ENCODE measurements around the gene LAMA2. TPM values are rescaled to one million over a fixed set of nuclear protein-coding genes. Genes with fewer than 3 reads are reported as not detected.
A peak's percentile ranks its signal among the peaks of the same experiment; 100 is the strongest.

The LAMA2 gene
- total and polyA plus RNA-seq, 2 donors (not counting 3 experiments of a cell fraction or from before 2014, with no cell fraction given) = 0.51 to 0.75 TPM

- Histone ChIP-seq H3K27ac (ENCODE audit: insufficient read depth, low read depth, low read length) (no peak overlapping the region), H3K9ac (replicated peaks; ENCODE audit: extremely low read depth, insufficient read depth, low read length) (no peak overlapping the region), H3K27me3 (ENCODE audit: control insufficient read depth in 2 of 2, insufficient read depth in 2 of 2, low read length in 2 of 2) (no peaks in the 10 kb centered on the region), H3K79me2 (ENCODE audit: control insufficient read depth, insufficient read depth, low read length) (no peaks in the 10 kb centered on the region), H4K20me1 (replicated peaks; ENCODE audit: control insufficient read depth, extremely low read depth, insufficient read depth, low read length) (no peaks in the 10 kb centered on the region), H2AFZ (ENCODE audit: low read depth, low read length) (no peak overlapping the region), H3K4me3 (replicated peaks in 1 of 3; ENCODE audit: insufficient read depth in 1 of 3, low read depth in 1 of 3, low read length in 3 of 3) (no peak overlapping the region), H3K9me1 (replicated peaks; ENCODE audit: control insufficient read depth, extremely low read depth, insufficient read depth, low read length) (no peaks in the 10 kb centered on the region), H3K9me3 (replicated peaks; ENCODE audit: control insufficient read depth, insufficient read depth, low read length) (no peaks in the 10 kb centered on the region), H3K36me3 (ENCODE audit: control insufficient read depth in 2 of 2, extremely low read depth in 1 of 2, insufficient read depth in 2 of 2, low read length in 2 of 2) (no peaks in the 10 kb centered on the region), H3K4me1 (ENCODE audit: control insufficient read depth, extremely low read depth, insufficient read depth, low read length) (no peaks in the 10 kb centered on the region), H3K4me2 (ENCODE audit: insufficient read depth, low read length) (no peak overlapping the region)
- dilution Hi-C loops (cut with MboI; ENCODE audit: extremely low pct_ligation_motif_present, low sequenced_read_pairs) = no loop called here
- FAIRE-seq = no peak
- CTCF ChIA-PET = interaction anchor here (0.8 to 1.4 kb wide), 2 partner anchors 8 to 10 kb away, joined by 3 to 6 read pairs; no protein-coding TSS in a partner anchor
- BruUV-seq (replicated peaks) = no TSS peak
- DNase-seq (ENCODE audit: low read depth, low spot score) = no peak
- TF ChIP-seq CTCF (IDR thresholded peaks at IDR 0.05; ENCODE audit: extremely low read depth in 1 of 2, insufficient read depth in 1 of 2, low read depth in 1 of 2, low read length in 2 of 2) (peak; percentile 6 to 15), MYC (IDR thresholded peaks at IDR 0.05; ENCODE audit: low read depth, low read length) (no peak)
- intact Hi-C loops (cut with micrococcal nuclease) = no loop called here
- POLR2A ChIA-PET = interaction anchor here (0.5 kb wide), 1 partner anchor 35 kb away, joined by 6 read pairs; no protein-coding TSS in a partner anchor
Observed at GRCh38 chr6:129432738-129433137, 549.8 kb downstream of the LAMA2 start.

GRCh38 chr6:129434091-129434490, 551.2 kb downstream of the LAMA2 start:
- no peak overlapping the region for H3K4me2 ChIP-seq (ENCODE audit: insufficient read depth, low read length)
- no TSS peak for BruUV-seq (replicated peaks)
- H3K4me3 ChIP-seq (replicated peaks in 1 of 3; ENCODE audit: insufficient read depth in 1 of 3, low read depth in 1 of 3, low read length in 3 of 3) = no peak overlapping the region
- intact Hi-C loops (cut with micrococcal nuclease) (no loop called here), dilution Hi-C loops (cut with MboI; ENCODE audit: extremely low pct_ligation_motif_present, low sequenced_read_pairs) (no loop called here)
- H3K27me3 ChIP-seq (ENCODE audit: control insufficient read depth in 2 of 2, insufficient read depth in 2 of 2, low read length in 2 of 2) = no peaks in the 10 kb centered on the region
- no peaks in the 10 kb centered on the region for H3K9me1 ChIP-seq (replicated peaks; ENCODE audit: control insufficient read depth, extremely low read depth, insufficient read depth, low read length)
- H3K4me1 ChIP-seq (ENCODE audit: control insufficient read depth, extremely low read depth, insufficient read depth, low read length) = no peaks in the 10 kb centered on the region
- CTCF ChIA-PET = no interaction called here
- DNase-seq (ENCODE audit: low read depth, low spot score) (no peak), FAIRE-seq (no peak)
- H3K79me2 ChIP-seq (ENCODE audit: control insufficient read depth, insufficient read depth, low read length) = no peaks in the 10 kb centered on the region
- no peaks in the 10 kb centered on the region for H3K36me3 ChIP-seq (ENCODE audit: control insufficient read depth in 2 of 2, extremely low read depth in 1 of 2, insufficient read depth in 2 of 2, low read length in 2 of 2)
- no peak overlapping the region for H3K27ac ChIP-seq (ENCODE audit: insufficient read depth, low read depth, low read length)
- POLR2A ChIA-PET = no interaction called here
- H3K9me3 ChIP-seq (replicated peaks; ENCODE audit: control insufficient read depth, insufficient read depth, low read length) = no peaks in the 10 kb centered on the region
- TF ChIP-seq JUN (IDR thresholded peaks at IDR 0.05; ENCODE audit: borderline replicate concordance, insufficient read depth, insufficient read length, low read depth) (no peak), POLR2AphosphoS5 (IDR thresholded peaks at IDR 0.05; ENCODE audit: insufficient read depth, low read depth, low read length) (no peak), GATA2 (IDR thresholded peaks at IDR 0.05; ENCODE audit: insufficient read depth, insufficient read length, low read depth, low read length) (no peak), CTCF (IDR thresholded peaks at IDR 0.05; ENCODE audit: extremely low read depth in 1 of 2, insufficient read depth in 1 of 2, low read depth in 1 of 2, low read length in 2 of 2) (no peak), MYC (IDR thresholded peaks at IDR 0.05; ENCODE audit: low read depth, low read length) (no peak), EZH2 (IDR thresholded peaks at IDR 0.05; ENCODE audit: borderline replicate concordance, low read depth, low read length, severe bottlenecking) (no peak), FOS (IDR thresholded peaks at IDR 0.05; ENCODE audit: borderline replicate concordance, insufficient read depth, low read length) (no peak), MAX (IDR thresholded peaks at IDR 0.05; ENCODE audit: insufficient read depth, insufficient read length) (no peak), POLR2A (IDR thresholded peaks at IDR 0.05; ENCODE audit: low read depth, low read length) (no peak)
- no peak overlapping the region for H2AFZ ChIP-seq (ENCODE audit: low read depth, low read length)
- H3K9ac ChIP-seq (replicated peaks; ENCODE audit: extremely low read depth, insufficient read depth, low read length) = no peak overlapping the region
- H4K20me1 ChIP-seq (replicated peaks; ENCODE audit: control insufficient read depth, extremely low read depth, insufficient read depth, low read length) = no peaks in the 10 kb centered on the region

Data from endothelial cell of umbilical vein (primary cell).